ENCODE measurements around the gene TMEM259. TPM values are rescaled to one million over a fixed set of nuclear protein-coding genes. Genes with fewer than 3 reads are reported as not detected.

The TMEM259 gene
- polyA plus RNA-seq, 10 donors: 51.8 to 91.2 (median 73.3) TPM

DNA sequence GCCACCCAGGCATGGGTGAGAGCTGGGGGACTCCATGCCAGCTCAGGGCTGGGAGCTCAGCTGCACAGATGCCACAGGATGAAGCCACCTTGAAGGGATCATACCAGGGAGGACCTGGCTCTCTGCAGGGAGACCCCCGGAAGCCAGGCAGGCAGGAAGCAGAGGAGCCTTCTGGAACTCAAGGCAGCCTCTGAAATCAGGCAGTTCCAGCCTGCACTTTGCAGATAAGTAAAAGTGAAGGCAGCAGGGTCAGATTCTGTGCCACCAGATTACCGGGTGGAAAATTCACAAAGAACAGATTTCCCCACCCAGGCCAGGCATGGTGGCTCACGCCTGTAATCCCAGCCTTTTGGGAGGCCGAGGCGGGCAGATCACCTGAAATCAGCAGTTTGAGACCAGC lies 2.5 kb downstream of the TMEM259 start:
- no peak for DNase-seq

DNA sequence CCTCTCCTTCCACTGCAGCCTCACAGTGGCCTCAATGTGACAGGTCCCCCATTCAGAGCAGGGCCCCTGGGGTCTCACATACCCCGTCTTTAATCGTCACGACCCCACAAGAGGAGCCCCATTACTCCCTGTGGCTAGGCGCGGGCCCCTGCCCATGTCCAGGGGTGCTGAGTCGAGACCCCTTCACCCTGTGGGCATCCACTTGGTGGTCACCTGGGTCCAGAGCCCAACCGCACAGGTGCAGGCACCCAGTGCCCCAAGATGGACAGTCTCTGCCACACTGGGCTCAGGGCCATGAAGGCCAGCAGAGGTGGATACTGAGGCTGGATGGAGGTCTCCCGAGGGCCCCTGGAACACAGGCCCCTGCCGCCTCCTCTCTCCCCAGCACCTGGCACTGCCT lies 3.0 kb downstream of the TMEM259 start:
- DNase-seq: no peak

DNA sequence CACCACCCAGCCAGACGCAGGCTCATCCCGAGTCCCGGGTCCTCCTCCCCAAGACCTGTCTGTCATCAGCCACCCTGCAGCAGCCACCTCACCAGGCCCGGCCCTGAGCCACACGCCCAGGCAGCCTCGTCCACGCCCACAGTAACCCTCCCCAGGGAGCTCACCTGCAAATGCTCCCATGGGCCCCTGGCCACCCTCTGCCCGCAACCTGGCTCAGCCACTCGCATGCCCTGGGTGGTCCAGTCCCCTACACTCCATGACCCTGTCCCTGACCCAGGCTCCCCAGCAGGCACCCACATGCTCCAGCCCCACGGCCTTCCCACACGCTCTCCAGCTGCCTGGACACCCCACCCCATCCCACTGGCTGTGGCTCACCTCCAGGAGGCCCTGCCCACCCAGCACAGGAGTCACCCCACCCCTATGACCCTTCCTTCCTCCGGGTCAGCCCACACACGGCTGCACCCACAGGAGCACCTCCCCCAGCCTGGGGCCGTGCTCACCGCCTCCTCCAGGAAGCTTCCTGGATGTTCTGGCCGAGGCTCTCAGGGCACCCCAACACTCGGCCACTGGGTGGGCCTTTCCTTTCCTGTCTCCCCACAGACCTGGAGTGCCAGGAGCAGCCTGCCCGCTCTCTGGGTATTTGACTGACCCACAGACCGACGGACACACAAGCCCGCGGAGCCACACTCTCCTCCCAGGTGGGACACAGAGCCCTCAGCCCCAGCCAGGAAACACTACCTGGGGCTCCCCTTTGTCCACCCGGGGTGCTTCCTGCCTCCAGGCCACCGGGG lies 3.6 kb downstream of the TMEM259 start:
- DNase-seq: no peak

DNA sequence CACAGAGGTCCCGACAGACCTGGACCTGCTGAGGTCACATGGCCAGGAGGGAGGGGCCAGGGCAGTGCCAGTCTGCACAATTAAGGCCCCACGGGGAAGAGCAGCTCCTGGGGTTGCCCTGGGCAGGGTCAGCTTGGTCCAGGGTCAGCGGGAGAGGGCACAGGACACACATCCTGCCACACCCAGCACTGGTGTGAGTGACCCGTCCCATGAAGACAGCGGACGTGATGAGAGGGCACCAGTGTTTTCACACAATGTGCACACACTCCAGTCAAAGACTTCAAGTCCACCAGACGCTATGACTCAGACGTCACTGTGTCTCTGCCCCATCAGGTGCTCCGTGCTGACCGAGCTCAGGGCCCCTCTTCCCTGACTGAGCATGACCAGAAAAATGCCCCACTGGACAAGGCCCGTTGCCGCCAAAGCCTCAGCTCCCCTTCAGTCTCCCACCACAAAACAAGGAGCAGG lies 4.2 kb downstream of the TMEM259 start:
- no peak for DNase-seq

DNA sequence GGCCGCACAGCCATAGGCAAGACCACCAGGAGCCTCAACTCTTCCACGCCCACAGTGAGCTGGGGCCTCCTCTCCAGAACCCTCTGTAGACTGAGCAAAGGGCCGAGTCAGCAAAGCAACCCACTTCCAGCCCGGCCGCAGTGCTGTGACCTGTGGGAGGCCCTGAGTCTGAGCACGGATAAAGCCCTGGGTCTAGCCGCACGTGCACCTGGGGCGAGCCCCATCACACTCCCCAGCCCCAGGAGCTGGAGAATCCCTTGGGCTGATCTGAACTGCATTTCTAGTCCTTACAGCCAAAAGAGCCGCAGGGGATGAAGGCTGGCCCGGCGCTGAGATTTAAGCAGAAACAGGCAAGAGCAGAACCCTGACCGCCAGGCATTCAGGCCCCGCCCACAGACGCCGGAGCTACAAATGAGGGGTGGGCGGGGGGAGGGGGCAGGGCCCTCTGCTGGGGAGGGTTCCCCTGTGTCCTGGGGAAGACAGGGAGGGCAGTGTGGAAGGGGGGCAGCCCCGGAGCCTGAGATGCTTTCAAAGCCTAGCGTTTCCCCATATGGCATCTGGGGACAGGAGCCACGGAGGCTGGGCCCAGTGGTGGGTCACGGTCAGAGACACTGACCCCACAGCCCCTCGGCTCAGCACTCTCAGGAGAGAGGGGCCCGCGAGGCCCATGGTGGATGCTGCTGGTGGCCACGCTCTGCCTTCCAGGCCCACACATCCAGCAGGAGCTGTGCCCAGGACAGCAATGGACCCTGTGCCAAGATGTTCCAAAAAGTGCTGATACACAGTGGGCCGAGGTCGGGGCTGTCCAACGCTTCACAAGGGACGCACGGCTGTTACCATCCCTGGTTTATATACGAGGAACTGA lies 4.9 kb downstream of the TMEM259 start:
- DNase-seq: peak in 1 of 3 donors; percentile 62

DNA sequence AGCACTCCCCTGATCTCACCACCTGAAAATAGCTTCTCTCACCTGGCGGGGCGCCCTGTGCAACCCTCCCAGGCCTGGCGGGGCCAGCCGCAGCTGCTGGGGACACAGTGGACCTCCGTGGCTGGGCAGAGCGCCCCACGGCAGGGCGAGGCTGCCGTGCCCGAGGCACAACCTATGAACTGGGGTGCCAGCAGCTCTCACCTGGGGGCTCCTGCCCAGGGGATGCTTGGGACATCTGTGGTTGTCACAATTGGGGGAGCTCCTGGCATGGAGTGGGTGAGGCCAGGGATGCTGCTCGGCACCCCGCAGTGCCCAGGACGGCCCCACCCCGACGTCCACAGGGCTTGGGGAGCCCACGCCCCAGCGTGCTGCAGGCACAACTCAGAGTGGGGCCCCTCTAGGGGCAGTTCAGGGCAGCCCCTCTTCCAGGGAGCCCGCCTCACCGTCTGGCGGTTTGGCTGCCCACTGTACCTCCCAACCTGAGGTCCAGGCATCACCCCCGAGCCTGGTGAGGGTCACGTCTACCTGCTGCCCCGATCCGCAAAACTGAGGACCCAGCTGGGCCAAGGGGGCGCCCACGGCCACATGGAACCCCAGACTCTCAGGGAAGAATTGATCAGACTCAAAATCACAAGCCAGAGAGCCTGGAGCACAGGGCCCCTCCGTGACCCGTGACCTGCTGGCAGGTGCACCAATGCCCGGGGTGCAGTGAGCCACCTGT lies 5.7 kb downstream of the TMEM259 start:
- DNase-seq: no peak

DNA sequence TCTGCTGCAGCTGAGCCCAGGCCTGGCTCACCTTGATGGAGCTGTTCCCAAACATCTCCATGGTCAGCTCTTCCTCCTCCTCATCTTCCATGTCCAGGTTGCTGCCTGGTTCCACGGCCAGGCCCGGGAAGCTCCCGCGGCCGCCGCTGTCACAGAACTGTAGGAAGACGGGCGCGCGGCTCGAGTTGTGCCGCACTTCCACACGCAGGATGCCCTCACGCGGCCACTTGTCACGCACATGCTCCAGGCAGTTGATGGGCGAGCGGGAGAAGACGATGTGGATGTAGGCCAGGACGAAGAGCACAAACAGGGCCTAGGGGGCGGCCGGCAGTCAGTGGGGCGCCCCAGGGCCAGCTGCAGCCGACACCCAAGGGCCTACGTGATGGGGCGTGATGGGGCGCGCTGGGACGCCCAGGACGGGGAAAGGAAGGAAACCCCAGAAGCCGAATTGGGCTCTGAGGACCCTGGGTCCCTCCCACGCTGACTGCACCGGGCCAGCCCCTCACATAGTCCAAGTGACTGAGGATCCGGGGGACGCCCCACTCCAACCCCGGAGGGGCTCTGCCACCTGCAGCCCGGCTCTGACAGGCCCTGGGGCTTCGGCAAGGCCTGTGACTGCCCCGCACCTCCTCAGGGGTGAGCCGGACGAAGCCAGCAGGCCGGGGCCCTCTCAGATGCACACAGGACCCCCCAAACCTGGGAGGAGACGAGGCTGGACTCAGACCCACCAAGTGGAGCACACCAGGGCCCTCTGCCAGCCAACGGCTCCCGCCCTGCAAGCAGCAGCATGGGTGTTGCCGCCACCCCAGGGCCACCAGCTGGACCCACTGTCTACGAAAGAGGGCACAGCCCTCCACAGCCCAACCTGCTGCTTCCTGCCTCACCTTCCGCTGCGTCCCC lies 6.5 kb downstream of the TMEM259 start:
- no peak for DNase-seq

DNA sequence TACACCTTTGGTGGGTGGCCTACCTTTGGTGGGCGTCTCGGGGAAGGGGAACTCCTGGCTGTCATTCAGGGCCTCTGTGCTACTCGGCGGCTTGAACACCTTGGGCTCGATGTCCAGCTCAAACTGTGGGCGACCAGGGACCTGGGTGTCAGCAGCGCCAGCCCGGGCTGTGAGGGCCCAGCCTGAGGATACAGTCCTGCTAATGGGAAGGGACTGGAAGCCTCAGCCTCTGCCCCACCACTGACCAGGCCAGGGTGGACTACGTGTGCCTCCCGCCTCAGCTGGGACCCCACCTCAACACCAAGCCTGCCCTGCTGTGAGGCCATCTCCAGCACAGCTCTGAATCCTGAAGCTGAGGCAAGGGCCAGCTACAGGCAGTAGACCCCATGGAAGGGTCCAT lies 7.7 kb downstream of the TMEM259 start:
- no peak for DNase-seq

DNA sequence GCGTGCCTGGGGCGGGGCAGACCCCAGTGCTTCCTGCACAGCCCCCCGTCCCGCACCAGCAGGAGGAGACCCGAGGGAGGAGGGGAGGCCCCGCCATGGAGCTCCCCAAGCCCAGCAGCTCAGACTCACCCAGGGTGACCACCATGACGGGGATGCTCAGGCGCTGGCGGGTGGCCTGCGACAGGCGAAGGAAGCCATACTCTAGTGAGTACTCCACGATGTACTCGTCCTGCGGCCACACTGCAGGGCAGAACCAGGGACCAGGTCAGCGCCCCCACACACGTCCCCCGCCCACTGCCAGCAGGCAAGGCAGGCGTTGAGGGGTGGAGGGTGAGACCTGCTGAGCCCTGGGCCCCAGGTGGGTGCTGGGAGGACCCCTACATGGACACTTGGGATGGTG lies 8.6 kb downstream of the TMEM259 start:
- no peak for DNase-seq

DNA sequence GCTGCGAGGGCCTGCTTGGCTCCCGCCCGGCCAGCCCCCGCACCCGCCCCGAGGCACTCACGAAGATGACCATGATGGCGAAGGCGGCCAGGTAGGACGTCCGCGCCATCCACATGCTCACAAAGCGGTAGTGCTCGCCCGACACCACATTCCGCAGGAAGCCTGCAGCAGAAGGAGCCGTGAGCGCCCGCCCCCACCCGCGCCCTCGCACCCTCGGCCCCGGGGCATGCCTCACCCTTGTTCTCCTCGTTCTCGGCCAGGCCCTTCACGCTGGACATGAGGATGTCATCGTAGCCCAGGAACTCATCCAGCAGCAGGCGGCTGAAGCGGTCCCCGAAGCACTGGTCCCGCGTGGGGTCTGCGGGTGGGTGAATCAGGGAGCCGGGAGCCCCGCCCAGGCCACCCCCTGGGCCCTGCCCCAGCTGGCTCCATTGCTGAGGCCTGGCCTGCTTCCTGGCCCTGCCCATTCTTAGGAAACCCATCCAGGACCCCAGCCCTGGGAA lies 9.0 kb downstream of the TMEM259 start:
- DNase-seq: no peak

DNA sequence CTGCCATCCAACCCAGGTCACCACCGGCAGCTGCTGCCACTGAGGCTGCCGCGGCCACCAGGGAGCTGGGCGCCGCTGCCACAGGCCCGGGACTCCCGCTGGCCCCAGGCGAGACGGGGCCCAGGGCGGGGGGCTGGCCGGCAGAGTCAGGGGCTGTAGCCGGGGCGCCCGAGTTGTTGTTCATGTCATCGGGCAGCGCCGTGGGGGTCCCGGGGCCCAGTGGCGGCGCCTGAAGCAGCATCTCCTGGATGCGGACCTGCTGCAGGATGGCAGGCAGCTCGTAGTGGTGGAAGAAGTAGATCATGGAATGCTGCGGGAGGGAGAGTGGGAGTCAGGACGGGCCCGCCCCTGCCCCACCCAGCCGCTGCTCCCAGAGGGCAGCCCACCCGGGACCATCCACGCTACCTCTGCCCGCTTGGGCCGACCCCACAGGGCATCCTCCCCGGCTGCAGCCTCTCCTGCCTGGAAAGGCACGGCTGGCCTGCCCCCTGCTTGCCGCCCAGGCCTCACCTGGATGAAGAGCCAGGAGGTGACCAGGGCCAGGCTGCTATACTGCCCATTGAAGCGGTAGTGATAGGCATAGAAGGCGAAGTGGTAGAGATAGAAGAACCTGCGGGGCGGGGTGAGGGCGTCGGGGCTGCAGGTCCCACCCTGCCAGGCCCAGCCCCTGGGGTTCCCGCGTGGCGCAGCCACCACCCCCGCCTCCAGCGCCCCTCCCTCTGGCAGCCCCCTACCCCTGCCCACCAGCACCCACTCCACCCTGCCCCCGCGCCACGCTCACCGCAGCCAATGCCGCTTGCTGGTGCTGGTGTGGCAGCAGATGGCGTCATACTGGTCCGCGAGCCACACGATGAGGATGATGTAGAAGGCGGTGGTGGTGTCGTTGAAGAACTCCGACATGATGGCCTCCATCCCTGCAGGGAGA lies 10.1 kb downstream of the TMEM259 start:
- DNase-seq: no peak

DNA sequence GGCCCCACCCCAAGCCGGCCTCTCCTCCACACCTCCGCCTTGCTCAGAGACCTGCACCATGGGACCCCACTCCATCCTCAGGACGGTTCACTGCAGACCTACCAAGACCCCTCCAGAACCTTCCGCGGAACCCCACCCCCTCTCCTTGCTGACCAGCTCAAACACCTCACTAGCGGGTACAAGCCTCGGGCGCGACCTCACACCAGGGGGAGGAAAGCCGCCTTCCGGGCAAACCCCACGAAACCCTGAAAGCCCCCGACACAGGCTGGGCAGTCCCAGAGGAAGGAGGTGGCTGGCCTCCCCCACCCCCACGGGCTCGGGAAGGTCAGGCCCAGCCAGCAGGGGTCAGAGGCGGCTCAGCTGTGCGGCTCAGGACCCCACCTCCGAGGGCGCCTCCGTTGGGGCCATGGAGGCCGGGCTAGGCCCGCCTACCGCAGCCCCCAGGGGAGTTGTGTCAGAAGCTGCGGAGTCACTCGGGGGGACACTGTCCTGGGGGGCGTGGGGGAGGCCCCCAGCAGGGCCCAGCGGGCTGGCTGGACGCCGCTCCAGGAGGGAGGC lies 10.9 kb downstream of the TMEM259 start:
- no peak for DNase-seq

DNA sequence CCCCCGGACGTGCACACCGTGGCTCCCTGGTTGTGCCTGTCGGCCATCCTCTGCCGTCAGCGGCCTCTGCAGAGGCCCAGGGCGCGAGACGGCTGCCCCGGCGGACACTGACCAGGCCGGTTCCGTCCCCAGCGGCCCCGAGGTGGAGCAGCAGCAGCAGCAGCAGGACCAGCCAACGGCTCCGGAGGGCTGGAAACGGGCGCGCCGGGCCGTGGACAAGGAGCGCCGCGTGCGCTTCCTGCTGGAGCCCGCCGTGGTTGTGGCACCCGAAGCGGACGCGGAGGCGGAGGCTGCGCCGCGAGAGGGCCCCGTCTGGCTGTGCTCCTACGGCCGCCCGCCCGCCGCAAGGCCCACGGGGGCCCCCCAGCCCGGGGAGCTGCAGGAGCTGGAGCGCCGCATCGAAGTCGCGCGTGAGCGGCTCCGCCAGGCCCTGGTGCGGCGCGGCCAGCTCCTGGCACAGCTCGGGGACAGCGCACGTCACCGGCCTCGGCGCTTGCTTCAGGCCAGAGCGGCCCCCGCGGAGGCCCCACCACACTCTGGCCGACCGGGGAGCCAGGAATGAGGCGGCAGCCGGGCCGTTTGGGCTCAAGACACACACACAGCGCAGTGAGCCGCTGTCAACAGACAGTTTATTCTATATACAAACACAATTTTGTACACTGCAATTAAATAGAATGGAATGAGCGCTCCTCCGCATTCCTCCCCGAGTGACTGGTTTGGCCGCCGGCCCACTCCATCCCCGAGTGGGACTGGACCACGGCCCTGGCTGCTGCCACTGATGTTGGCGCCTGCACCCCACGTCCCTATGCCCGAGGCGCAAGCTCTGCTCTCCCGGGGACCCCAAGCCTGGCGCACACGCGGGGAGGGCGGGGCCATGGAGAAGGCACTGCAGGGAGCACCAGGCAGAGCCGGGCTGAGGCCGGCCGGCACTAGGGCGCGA lies 11.6 kb downstream of the TMEM259 start:
- peak in 2 of 3 donors; percentile 27 to 76 for DNase-seq

DNA sequence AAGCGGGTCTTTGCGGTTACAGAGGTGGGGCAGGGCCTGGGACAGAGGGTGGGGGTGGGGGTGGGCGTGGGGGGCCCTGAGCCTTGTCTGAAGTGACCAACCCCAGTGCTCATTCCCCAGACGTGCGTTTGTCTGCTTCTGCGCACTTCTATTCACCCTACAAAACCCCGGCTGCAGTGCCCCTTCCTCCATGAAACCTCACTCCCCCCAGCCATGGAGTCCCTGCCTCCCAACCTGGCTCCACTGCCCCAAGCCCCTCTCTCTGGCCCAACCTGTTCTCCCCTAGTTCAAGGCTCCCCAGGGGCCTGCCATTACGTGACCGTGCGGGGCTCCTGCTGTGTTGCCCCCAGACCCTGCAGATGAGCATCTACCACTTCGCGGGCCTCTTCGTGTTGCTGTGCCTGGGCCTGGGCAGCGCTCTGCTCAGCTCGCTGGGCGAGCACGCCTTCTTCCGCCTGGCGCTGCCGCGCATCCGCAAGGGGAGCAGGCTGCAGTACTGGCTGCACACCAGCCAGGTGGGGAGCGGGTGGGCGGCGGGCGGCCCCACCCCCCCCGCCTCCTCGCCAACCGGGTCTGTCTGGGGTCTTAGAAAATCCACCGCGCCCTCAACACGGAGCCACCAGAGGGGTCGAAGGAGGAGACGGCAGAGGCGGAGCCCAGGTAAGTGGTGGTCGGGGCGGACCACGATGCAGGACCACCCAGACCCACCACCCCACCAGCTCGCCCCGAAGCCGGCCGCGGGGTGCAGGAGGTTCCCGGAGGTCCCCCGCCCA lies 12.5 kb downstream of the TMEM259 start:
- DNase-seq: no peak

DNA sequence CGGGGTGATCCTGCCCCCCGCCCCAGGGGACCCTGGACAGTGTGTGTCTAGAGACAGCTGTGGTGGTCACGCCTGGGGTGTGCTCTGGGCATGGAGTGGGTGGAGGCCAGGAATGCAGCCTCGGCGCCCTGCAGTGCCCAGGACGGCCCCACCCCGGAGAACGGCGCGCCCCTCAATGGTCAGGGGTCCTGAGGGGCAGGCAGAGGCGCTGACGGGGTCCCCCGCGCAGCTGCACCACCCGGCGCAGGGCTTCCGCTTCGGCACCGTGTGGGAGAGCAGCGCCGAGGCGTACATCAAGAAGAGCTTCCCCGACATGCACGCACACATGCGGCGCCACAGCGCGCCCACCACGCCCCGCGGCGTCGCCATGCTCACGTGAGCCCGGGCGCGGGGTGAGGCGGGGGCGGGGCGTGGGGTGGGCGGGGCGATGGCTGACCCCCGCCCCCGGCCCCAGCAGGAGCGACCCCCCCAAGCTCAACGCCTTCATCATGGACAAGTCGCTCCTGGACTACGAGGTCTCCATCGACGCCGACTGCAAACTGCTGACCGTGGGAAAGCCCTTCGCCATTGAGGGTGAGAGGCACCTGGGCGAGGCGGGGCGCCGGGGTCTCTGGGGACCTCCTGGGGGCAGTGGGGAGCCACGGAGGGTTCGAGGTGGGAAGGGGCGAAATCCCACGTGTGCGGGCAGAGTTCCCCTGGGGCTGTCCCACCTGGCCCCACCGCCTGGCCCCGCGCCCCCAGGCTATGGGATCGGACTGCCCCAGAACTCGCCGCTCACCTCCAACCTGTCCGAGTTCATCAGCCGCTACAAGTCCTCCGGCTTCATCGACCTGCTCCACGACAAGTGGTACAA lies 13.3 kb downstream of the TMEM259 start:
- DNase-seq: no peak

DNA sequence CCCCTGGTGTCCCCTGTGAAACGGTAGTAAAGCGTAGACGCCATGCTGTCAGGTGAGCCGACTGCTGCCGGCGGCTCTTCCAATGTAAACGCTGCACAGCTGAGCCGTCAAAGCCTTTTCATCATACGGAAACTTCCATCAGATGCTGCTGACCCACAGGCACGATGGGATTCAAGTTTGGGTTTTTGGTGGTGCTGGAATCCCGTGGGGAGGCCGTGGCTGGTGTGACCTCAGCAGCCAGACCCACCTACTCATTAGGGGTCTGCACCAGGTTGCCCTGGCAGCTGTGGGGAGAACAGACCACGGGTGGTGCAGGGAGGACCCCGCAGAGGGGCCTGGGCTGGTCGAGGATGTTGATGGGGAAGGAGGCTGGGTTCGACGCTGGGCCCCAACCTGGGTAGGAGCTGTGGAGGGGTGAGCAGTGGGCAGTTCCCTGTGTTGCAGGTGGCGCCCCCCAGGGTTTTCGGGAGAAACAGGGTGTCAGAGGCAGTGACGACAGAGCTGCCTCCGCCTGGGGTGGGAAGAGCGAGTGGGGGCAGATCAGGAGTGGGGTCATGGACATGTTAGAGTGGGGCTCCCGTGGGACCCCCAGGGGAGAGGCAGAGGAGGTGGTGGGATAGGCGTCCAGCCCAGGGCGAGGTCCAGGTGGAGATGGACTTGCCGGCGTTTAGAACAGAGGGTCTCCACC lies 14.1 kb downstream of the TMEM259 start:
- no peak for DNase-seq
